ENCODE results near the gene HPS5. TPM values are rescaled to one million over a fixed set of nuclear protein-coding genes. Genes with fewer than 3 reads are reported as not detected.

The HPS5 gene
- total RNA-seq, 1 experiment from 2014 or later: 15.4 TPM

DNA sequence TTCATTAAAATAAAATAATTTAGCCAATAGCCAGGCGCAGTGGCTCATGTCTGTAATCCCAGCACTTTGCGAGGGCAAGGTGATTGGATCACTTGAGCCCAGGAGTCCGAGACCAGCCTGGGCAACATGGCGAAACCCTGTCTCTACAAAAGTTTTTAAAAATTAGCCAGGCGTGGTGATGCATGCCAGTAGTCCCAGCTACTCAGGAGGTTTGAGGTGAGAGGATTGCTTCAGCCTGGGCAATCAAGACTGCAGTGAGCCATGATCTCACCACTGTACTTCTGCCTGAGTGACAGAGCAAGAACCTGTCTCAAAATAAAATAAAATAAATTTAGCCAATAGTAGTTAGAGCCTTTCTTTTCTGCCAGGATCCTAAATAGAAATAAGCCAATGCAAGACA lies 12.2 kb downstream of the HPS5 start:
- Histone ChIP-seq H4K91ac (ENCODE audit: insufficient read length, low read depth, low read length) (no peak overlapping the region), H3K27me3 (ENCODE audit: insufficient read depth, low read length) (no peaks in the 10 kb centered on the region), H3K79me1 (ENCODE audit: insufficient read depth, low read depth, low read length, poor library complexity, severe bottlenecking) (no peaks in the 10 kb centered on the region), H2BK15ac (ENCODE audit: low read depth, low read length) (no peak overlapping the region), H3K79me2 (ENCODE audit: insufficient read depth, low read length) (no peaks in the 10 kb centered on the region; the same call in 1 of the 2 replicates), H3K4me1 (ENCODE audit: insufficient read depth, low read length) (no peaks in the 10 kb centered on the region), H3K9me3 (ENCODE audit: control insufficient read depth, low read depth, low read length) (no peaks in the 10 kb centered on the region), H2BK12ac (ENCODE audit: insufficient read length, low read depth, low read length) (no peak overlapping the region), H3T11ph (ENCODE audit: low read length) (no peak overlapping the region), H3K23ac (ENCODE audit: insufficient read length, low read depth, low read length) (no peak overlapping the region), H2BK5ac (ENCODE audit: insufficient read length, low read length) (no peak overlapping the region), H2AK5ac (ENCODE audit: insufficient read length, low read length) (no peak overlapping the region), H3K56ac (ENCODE audit: insufficient read length, low read depth, low read length) (no peak overlapping the region), H3K23me2 (ENCODE audit: insufficient read length, low read depth, low read length, poor library complexity, severe bottlenecking) (no peaks in the 10 kb centered on the region), H4K20me1 (ENCODE audit: control insufficient read depth, insufficient read depth, insufficient read length) (no peaks in the 10 kb centered on the region), H3K4ac (ENCODE audit: low read depth, low read length) (no peak overlapping the region), H3K9ac (ENCODE audit: extremely low read depth, insufficient read length, low read length) (no peak overlapping the region), H4K5ac (ENCODE audit: insufficient read length, low read depth, low read length) (no peak overlapping the region), H3K14ac (ENCODE audit: insufficient read depth, low read length) (no peak overlapping the region), H2AFZ (ENCODE audit: low read length) (no peak overlapping the region), H2BK120ac (ENCODE audit: low read depth, low read length, poor library complexity, severe bottlenecking) (no peak overlapping the region), H4K8ac (replicated peaks; ENCODE audit: insufficient read length, low read depth, low read length) (no peak overlapping the region), H3K27ac (ENCODE audit: insufficient read length, low read depth, low read length) (no peak overlapping the region), H3K4me2 (ENCODE audit: insufficient read depth, insufficient read length, low read length) (no peak overlapping the region), H3K18ac (ENCODE audit: insufficient read length, low read depth, low read length) (no peak overlapping the region), H2BK20ac (ENCODE audit: low read depth, low read length, poor library complexity, severe bottlenecking) (no peak overlapping the region)
- H3K4me1 Mint-ChIP-seq: 0 out of 4 replicates have a peak, but pooled peaks cover 0 to 5% of the 10 kb centered on the region in 2 experiments
- H3K27ac Mint-ChIP-seq: no peak overlapping the region
- no peak for DNase-seq
- no peak overlapping the region for H3K4me3 Mint-ChIP-seq
- no peaks in the 10 kb centered on the region for H3K9me3 Mint-ChIP-seq
- TF ChIP-seq, protein P1, sequence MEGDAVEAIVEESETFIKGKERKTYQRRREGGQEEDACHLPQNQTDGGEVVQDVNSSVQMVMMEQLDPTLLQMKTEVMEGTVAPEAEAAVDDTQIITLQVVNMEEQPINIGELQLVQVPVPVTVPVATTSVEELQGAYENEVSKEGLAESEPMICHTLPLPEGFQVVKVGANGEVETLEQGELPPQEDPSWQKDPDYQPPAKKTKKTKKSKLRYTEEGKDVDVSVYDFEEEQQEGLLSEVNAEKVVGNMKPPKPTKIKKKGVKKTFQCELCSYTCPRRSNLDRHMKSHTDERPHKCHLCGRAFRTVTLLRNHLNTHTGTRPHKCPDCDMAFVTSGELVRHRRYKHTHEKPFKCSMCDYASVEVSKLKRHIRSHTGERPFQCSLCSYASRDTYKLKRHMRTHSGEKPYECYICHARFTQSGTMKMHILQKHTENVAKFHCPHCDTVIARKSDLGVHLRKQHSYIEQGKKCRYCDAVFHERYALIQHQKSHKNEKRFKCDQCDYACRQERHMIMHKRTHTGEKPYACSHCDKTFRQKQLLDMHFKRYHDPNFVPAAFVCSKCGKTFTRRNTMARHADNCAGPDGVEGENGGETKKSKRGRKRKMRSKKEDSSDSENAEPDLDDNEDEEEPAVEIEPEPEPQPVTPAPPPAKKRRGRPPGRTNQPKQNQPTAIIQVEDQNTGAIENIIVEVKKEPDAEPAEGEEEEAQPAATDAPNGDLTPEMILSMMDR (conservative IDR thresholded peaks at IDR 0.05): no peak
- H3K36me3 Mint-ChIP-seq (ENCODE audit: insufficient read depth in 1 of 3, low read depth in 3 of 3): peaks cover 9 to 64% (median 48%) of the 10 kb centered on the region in 3 experiments; a peak in 6 of 7 replicates
- no peaks in the 10 kb centered on the region for H3K27me3 Mint-ChIP-seq (ENCODE audit: low read depth)
- WGBS (ENCODE audit: extremely low coverage, insufficient read length, low lambda C conversion rate): no CpG with 5 or more reads among the region's 5 CpGs

Data from H9 (cell line).